Measurements from ENCODE around the gene EREG. TPM values are rescaled to one million over a fixed set of nuclear protein-coding genes. Genes with fewer than 3 reads are reported as not detected.

EREG gene
- total RNA-seq, 1 experiment from 2014 or later = not detected

- Histone ChIP-seq H2AK5ac (ENCODE audit: insufficient read length, low read length) (no peak overlapping the region), H4K91ac (ENCODE audit: insufficient read length, low read depth, low read length) (no peak overlapping the region), H3K4me2 (ENCODE audit: insufficient read depth, insufficient read length, low read length) (no peak overlapping the region), H3K56ac (ENCODE audit: insufficient read length, low read depth, low read length) (no peak overlapping the region), H2BK12ac (ENCODE audit: insufficient read length, low read depth, low read length) (no peak overlapping the region), H3K14ac (ENCODE audit: insufficient read depth, low read length) (no peak overlapping the region), H3K27me3 (ENCODE audit: insufficient read depth, low read length) (no peaks in the 10 kb centered on the region), H3K18ac (ENCODE audit: insufficient read length, low read depth, low read length) (no peak overlapping the region), H3K23ac (ENCODE audit: insufficient read length, low read depth, low read length) (no peak overlapping the region), H2BK20ac (ENCODE audit: low read depth, low read length, poor library complexity, severe bottlenecking) (no peak overlapping the region), H4K20me1 (ENCODE audit: control insufficient read depth, insufficient read depth, insufficient read length) (no peaks in the 10 kb centered on the region), H3K79me2 (ENCODE audit: insufficient read depth, low read length) (no peaks in the 10 kb centered on the region), H2AFZ (ENCODE audit: low read length) (no peak overlapping the region), H2BK5ac (ENCODE audit: insufficient read length, low read length) (no peak overlapping the region), H4K8ac (replicated peaks; ENCODE audit: insufficient read length, low read depth, low read length) (no peak overlapping the region), H3K9ac (ENCODE audit: extremely low read depth, insufficient read length, low read length) (no peak overlapping the region), H3K79me1 (ENCODE audit: insufficient read depth, low read depth, low read length, poor library complexity, severe bottlenecking) (no peaks in the 10 kb centered on the region), H3K23me2 (ENCODE audit: insufficient read length, low read depth, low read length, poor library complexity, severe bottlenecking) (no peaks in the 10 kb centered on the region), H3K27ac (ENCODE audit: insufficient read length, low read depth, low read length) (no peak overlapping the region), H2BK120ac (ENCODE audit: low read depth, low read length, poor library complexity, severe bottlenecking) (no peak overlapping the region), H3K9me3 (ENCODE audit: control insufficient read depth, low read depth, low read length) (no peaks in the 10 kb centered on the region), H4K5ac (ENCODE audit: insufficient read length, low read depth, low read length) (no peak overlapping the region), H2BK15ac (ENCODE audit: low read depth, low read length) (no peak overlapping the region), H3T11ph (ENCODE audit: low read length) (no peak overlapping the region), H3K4ac (ENCODE audit: low read depth, low read length) (no peak overlapping the region), H3K4me1 (ENCODE audit: insufficient read depth, low read length) (no peaks in the 10 kb centered on the region)
- Mint-ChIP-seq H3K27me3 (ENCODE audit: low read depth) (no peaks in the 10 kb centered on the region), H3K4me3 (no peak overlapping the region), H3K4me1 (peaks cover 3 to 4% of the 10 kb centered on the region in 2 experiments), H3K36me3 (ENCODE audit: insufficient read depth in 1 of 3, low read depth in 3 of 3) (no peaks in the 10 kb centered on the region), H3K27ac (no peak overlapping the region), H3K9me3 (no peaks in the 10 kb centered on the region; a peak in 1 of 5 replicates)
- DNase-seq = no peak
- TF ChIP-seq CTCF (conservative IDR thresholded peaks at IDR 0.05) = no peak
- no CpG with 5 or more reads among the region's 5 CpGs for WGBS (ENCODE audit: extremely low coverage, insufficient read length, low lambda C conversion rate)
Measured at GRCh38 chr4:74315376-74315775, 49.6 kb upstream of the EREG start.
